CD4-positive, CD25-positive, alpha-beta regulatory T cell (primary cell): ENCODE data around the gene TAF8. TPM values are rescaled to one million over a fixed set of nuclear protein-coding genes. Genes with fewer than 3 reads are reported as not detected.

Experiments
- ATAC-seq, 2 donors: fragments of 150-1000 bp; cut with Tn5 transposase; one replicate each; pipeline ENCODE4 v1.10.0; 2021; ENCODE audit warnings: low read depth in 2 of 2, moderate number of reproducible peaks in 2 of 2, moderate library complexity in 1 of 2
- DNase-seq, 3 donors: peaks; one replicate each; pipeline versions ENCODE4 v3.0.0 to v3.0.0-alpha.2; 2012 to 2022; ENCODE audit warnings: mixed read lengths in 1 of 3
- H3K27ac ChIP-seq: one replicate; pipeline ENCODE4 v1.7.0; 2013; ENCODE audit warnings: mild to moderate bottlenecking, low read length; ENCODE audit not compliant: insufficient read depth, poor library complexity, severe bottlenecking
- H3K27me3 ChIP-seq: one replicate; pipeline ENCODE4 v1.7.0; 2013; ENCODE audit warnings: low read length; ENCODE audit not compliant: control insufficient read depth, insufficient read depth
- H3K36me3 ChIP-seq: one replicate; pipeline ENCODE4 v1.7.0; 2013; ENCODE audit warnings: mild to moderate bottlenecking, low read length, moderate library complexity; ENCODE audit not compliant: control insufficient read depth, insufficient read depth
- H3K4me1 ChIP-seq: 2 replicates; pipeline ENCODE4 v1.7.0; 2013; ENCODE audit warnings: mild to moderate bottlenecking, low read length; ENCODE audit not compliant: insufficient read depth, control insufficient read depth, poor library complexity, severe bottlenecking
- H3K4me3 ChIP-seq: one replicate; pipeline ENCODE4 v1.7.0; 2013; ENCODE audit warnings: low read depth, mild to moderate bottlenecking, low read length, moderate library complexity
- H3K9me3 ChIP-seq, 2 experiments: 1 replicate in 1 of 2; 2 replicates in 1 of 2; pipeline ENCODE4 v1.7.0; 2013; ENCODE audit warnings: low read length in 2 of 2, mild to moderate bottlenecking in 1 of 2, moderate library complexity in 1 of 2; ENCODE audit not compliant: control insufficient read depth in 2 of 2
- H3K27ac Mint-ChIP-seq, 3 donors: one replicate each; pipeline ENCODE4 v1.8.0; 2020 to 2022; ENCODE audit warnings: mild to moderate bottlenecking in 3 of 3, mixed read lengths in 3 of 3, moderate library complexity in 2 of 3
- H3K27me3 Mint-ChIP-seq: one replicate; pipeline ENCODE4 v1.8.0; 2022; ENCODE audit warnings: mild to moderate bottlenecking, mixed read lengths
- H3K36me3 Mint-ChIP-seq: one replicate; pipeline ENCODE4 v1.8.0; 2020; ENCODE audit warnings: mixed read lengths
- H3K4me1 Mint-ChIP-seq, 4 donors: one replicate each; pipeline ENCODE4 v1.8.0; 2020 to 2022; ENCODE audit warnings: mixed read lengths in 4 of 4, mild to moderate bottlenecking in 1 of 4
- H3K4me3 Mint-ChIP-seq, 4 donors: one replicate each; pipeline ENCODE4 v1.8.0; 2020 to 2022; ENCODE audit warnings: mild to moderate bottlenecking in 4 of 4, mixed read lengths in 4 of 4, moderate library complexity in 3 of 4
- H3K9me3 Mint-ChIP-seq, 7 donors: one replicate each; pipeline ENCODE4 v1.8.0; 2020 to 2022; ENCODE audit warnings: mixed read lengths in 7 of 7, mild to moderate bottlenecking in 3 of 7, moderate library complexity in 2 of 7
- polyA plus RNA-seq, 4 donors: library from polyadenylated mRNA; unstranded; fragments of 300-500 nt; fragmentation: Illumina TruSeq; gene quantifications; one replicate each; pipeline ENCODE4 v1.2.3, GENCODE V29; 2021
- total RNA-seq: library from RNA; stranded (reverse); gene quantifications from one replicate; pipeline ENCODE4 v1.2.3, GENCODE V29; 2022

Gene TAF8
- total and polyA plus RNA-seq, 5 donors from 2014 or later: 15.9 to 46.7 (median 22.6) TPM

DNA sequence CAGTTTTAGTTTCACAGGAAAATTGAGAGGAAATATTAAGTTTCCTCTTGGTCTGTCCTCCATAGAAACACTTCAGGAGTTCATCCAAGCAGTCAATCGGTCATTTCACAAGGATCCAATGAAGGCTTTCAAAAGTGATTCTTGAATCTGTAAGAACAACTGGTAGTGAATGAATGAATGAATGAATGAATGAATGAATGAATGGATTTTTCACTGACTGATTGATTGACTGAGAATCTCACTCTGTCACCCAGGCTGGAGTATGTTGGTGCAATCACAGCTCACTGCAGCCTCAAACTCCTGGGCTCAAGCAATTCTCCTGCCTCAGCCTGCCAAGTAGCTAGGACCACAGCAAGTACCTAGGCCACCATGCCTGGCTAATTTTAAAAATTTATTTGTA lies 39.4 kb upstream of the TAF8 start:
- H3K9me3 ChIP-seq: no peaks in the 10 kb centered on the region
- Mint-ChIP-seq H3K36me3 (peaks cover 16% of the 10 kb centered on the region), H3K9me3 (peaks cover 0 to 2% (median 0%) of the 10 kb centered on the region in 7 donors), H3K4me1 (peaks cover 24 to 84% (median 64%) of the 10 kb centered on the region in 4 donors), H3K27ac (peak overlapping the region; percentile 80 to 88 (median 87)), H3K27me3 (no peaks in the 10 kb centered on the region), H3K4me3 (peak overlapping the region; percentile 15 to 56 (median 38))
- no peaks in the 10 kb centered on the region for H3K27me3 ChIP-seq
- peaks cover 25% of the 10 kb centered on the region for H3K36me3 ChIP-seq
- peak overlapping the region; percentile 41 for H3K4me3 ChIP-seq
- H3K4me1 ChIP-seq: peaks cover 48% of the 10 kb centered on the region
- peak overlapping the region; percentile 45 for H3K27ac ChIP-seq
- DNase-seq: no peak
- no peak for ATAC-seq

GRCh38 chr6:42012501-42013133 lies 37.7 kb upstream of the TAF8 start:
- no peaks in the 10 kb centered on the region for H3K27me3 Mint-ChIP-seq
- H3K9me3 Mint-ChIP-seq: peaks cover 0 to 2% (median 0%) of the 10 kb centered on the region in 7 donors
- Histone ChIP-seq H3K4me1 (peaks cover 50% of the 10 kb centered on the region), H3K4me3 (no peak overlapping the region), H3K27ac (no peak overlapping the region), H3K36me3 (peaks cover 34% of the 10 kb centered on the region), H3K9me3 (no peaks in the 10 kb centered on the region), H3K27me3 (no peaks in the 10 kb centered on the region)
- H3K27ac Mint-ChIP-seq: peak overlapping the region in 1 of 3 donors; percentile 87
- DNase-seq (no peak), ATAC-seq (no peak)
- H3K36me3 Mint-ChIP-seq: peaks cover 19% of the 10 kb centered on the region
- H3K4me1 Mint-ChIP-seq: peaks cover 19 to 86% (median 66%) of the 10 kb centered on the region in 4 donors
- H3K4me3 Mint-ChIP-seq: no peak overlapping the region

- peaks cover 34% of the 10 kb centered on the region for H3K36me3 ChIP-seq
- Mint-ChIP-seq H3K36me3 (peaks cover 19% of the 10 kb centered on the region), H3K9me3 (peaks cover 0 to 2% (median 0%) of the 10 kb centered on the region in 7 donors), H3K4me1 (peaks cover 19 to 82% (median 63%) of the 10 kb centered on the region in 4 donors), H3K4me3 (no peak overlapping the region), H3K27me3 (no peaks in the 10 kb centered on the region), H3K27ac (peak overlapping the region in 1 of 3 donors; percentile 87)
- H3K27ac ChIP-seq: no peak overlapping the region
- H3K27me3 ChIP-seq: no peaks in the 10 kb centered on the region
- peaks cover 45% of the 10 kb centered on the region for H3K4me1 ChIP-seq
- H3K9me3 ChIP-seq: no peaks in the 10 kb centered on the region
- no peak overlapping the region for H3K4me3 ChIP-seq
- ATAC-seq (no peak), DNase-seq (no peak)
These were observed 37.2 kb upstream of the TAF8 start for GRCh38 chr6:42013134-42013516.

- peaks cover 0 to 2% (median 0%) of the 10 kb centered on the region in 7 donors for H3K9me3 Mint-ChIP-seq
- H3K27ac Mint-ChIP-seq: peak overlapping the region in 2 of 3 donors; percentile 21 to 93
- Histone ChIP-seq H3K27ac (no peak overlapping the region), H3K36me3 (peaks cover 30% of the 10 kb centered on the region), H3K27me3 (no peaks in the 10 kb centered on the region), H3K9me3 (no peaks in the 10 kb centered on the region), H3K4me3 (no peak overlapping the region), H3K4me1 (peaks cover 36% of the 10 kb centered on the region)
- ATAC-seq (peak in 1 of 2 donors; percentile 40), DNase-seq (peak in 1 of 3 donors; percentile 57)
- H3K4me3 Mint-ChIP-seq: peak overlapping the region in 2 of 4 donors; percentile 24 to 74
- H3K4me1 Mint-ChIP-seq: peaks cover 24 to 68% (median 50%) of the 10 kb centered on the region in 4 donors
- peaks cover 31% of the 10 kb centered on the region for H3K36me3 Mint-ChIP-seq
- no peaks in the 10 kb centered on the region for H3K27me3 Mint-ChIP-seq
These were observed 33.2 kb upstream of the TAF8 start for GRCh38 chr6:42017021-42017643.

DNA sequence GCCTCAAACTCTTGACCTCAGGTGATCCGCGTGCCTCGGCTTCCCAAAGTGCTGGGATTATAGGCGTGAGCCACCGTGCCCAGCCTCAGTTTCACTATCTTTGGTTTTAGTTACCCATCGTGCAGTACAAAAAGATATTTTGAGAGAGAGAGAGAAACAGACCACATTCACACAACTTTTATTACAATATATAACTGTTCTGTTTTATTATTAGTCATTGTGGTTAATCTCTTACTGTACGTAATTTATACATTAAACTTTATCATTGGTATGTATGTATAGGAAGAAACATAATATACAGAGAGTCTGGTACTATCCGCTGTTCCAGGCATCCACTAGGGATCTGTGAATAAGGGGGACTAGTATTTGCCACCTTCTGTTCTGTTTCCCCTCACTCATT lies 29.4 kb upstream of the TAF8 start:
- ATAC-seq (no peak), DNase-seq (peak in 1 of 3 donors; percentile 26)
- H3K27me3 ChIP-seq: no peaks in the 10 kb centered on the region
- H3K36me3 Mint-ChIP-seq: peaks cover 27% of the 10 kb centered on the region
- H3K9me3 ChIP-seq: no peaks in the 10 kb centered on the region
- H3K27ac ChIP-seq: peak overlapping the region; percentile 77
- peaks cover 32% of the 10 kb centered on the region for H3K36me3 ChIP-seq
- peaks cover 18 to 79% (median 50%) of the 10 kb centered on the region in 4 donors for H3K4me1 Mint-ChIP-seq
- H3K4me1 ChIP-seq: peaks cover 59% of the 10 kb centered on the region
- peak overlapping the region; percentile 77 to 84 (median 82) for H3K4me3 Mint-ChIP-seq
- no peaks in the 10 kb centered on the region for H3K9me3 Mint-ChIP-seq
- H3K4me3 ChIP-seq: peak overlapping the region; percentile 41
- peak overlapping the region; percentile 96 to 100 (median 97) for H3K27ac Mint-ChIP-seq
- no peaks in the 10 kb centered on the region for H3K27me3 Mint-ChIP-seq

DNA sequence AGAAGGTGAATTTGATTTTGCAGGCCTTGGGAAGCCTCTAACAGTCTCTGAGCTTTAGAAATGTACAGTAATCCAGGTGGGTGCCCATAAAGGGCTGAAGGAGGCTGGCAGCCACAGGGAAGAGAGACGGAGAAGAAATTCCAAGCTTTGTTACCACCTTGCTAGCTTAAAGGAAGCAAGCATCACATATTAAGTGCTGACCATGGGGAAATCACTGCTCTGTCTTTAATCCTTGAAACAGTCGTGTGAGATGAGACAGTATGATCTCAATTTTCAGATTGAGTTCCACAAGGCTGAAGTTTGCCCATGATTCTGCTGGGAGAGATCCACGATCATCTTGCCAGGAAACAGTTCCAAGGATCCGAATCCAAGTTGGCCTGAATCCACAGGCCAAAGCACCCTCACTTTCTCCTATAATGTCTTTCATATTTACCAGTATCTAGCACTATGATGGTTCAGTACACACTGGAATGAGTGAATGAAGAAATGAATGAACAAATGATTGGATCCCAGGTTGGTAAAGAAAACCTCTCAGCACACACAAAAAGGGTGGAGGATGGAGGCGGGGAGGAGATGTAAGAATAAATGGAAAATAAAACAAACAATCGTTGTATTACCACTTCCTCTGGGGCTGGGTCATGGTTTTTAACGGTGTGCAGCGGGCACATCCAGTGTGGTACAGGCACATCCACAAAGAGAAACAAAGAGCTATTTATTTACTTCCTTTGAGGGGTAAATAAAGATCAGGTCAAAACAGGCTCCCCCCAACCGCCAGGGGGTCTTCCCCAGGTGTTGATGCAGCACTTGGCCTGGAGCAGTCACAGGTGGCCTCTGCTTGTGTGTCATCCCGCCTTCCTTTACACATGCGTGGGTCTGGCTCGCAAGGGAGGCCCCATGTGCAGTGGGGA lies 28.2 kb upstream of the TAF8 start:
- H3K27ac Mint-ChIP-seq: peak overlapping the region; percentile 96 to 100 (median 97)
- H3K4me3 Mint-ChIP-seq: peak overlapping the region; percentile 61 to 84 (median 80)
- DNase-seq: peak; percentile 27 to 90 (median 73)
- peaks cover 63% of the 10 kb centered on the region for H3K4me1 ChIP-seq
- peaks cover 33% of the 10 kb centered on the region for H3K36me3 ChIP-seq
- no peaks in the 10 kb centered on the region for H3K27me3 Mint-ChIP-seq
- H3K36me3 Mint-ChIP-seq: peaks cover 37% of the 10 kb centered on the region
- peak; percentile 82 to 88 for ATAC-seq
- no peaks in the 10 kb centered on the region for H3K9me3 Mint-ChIP-seq
- peak overlapping the region; percentile 77 for H3K27ac ChIP-seq
- H3K9me3 ChIP-seq: no peaks in the 10 kb centered on the region
- H3K4me3 ChIP-seq: peak overlapping the region; percentile 41
- peaks cover 18 to 80% (median 49%) of the 10 kb centered on the region in 4 donors for H3K4me1 Mint-ChIP-seq
- H3K27me3 ChIP-seq: no peaks in the 10 kb centered on the region

- H3K27ac ChIP-seq: peak overlapping the region; percentile 77
- H3K27me3 Mint-ChIP-seq: no peaks in the 10 kb centered on the region
- H3K4me3 Mint-ChIP-seq: peak overlapping the region; percentile 8 to 84 (median 70)
- peaks cover 29% of the 10 kb centered on the region for H3K36me3 ChIP-seq
- H3K9me3 Mint-ChIP-seq: no peaks in the 10 kb centered on the region
- peaks cover 63% of the 10 kb centered on the region for H3K4me1 ChIP-seq
- ATAC-seq (peak in 1 of 2 donors; percentile 7), DNase-seq (peak in 1 of 3 donors; percentile 31)
- H3K27ac Mint-ChIP-seq: peak overlapping the region; percentile 96 to 100 (median 97)
- peaks cover 18 to 79% (median 46%) of the 10 kb centered on the region in 4 donors for H3K4me1 Mint-ChIP-seq
- peaks cover 37% of the 10 kb centered on the region for H3K36me3 Mint-ChIP-seq
- H3K27me3 ChIP-seq: no peaks in the 10 kb centered on the region
- H3K4me3 ChIP-seq: peak overlapping the region; percentile 41
- no peaks in the 10 kb centered on the region for H3K9me3 ChIP-seq
These were observed 27.5 kb upstream of the TAF8 start for GRCh38 chr6:42022755-42023384.
